Cerebellar cortex (tissue), 1 donor: ENCODE measurements around the gene ANO9.
"Not testable (repeated sequence)": the region's sequence is repeated elsewhere in the genome, so short reads cannot be mapped to it uniquely, and the experiment has no call there.

Experiments
- DNase-seq: peaks from one replicate; pipeline ENCODE4 v3.0.0-alpha.2; 2015; ENCODE audit warnings: low spot score

The ANO9 gene

GRCh38 chr11:451738-452137 lies 9.9 kb upstream of the ANO9 start:
- no peak for DNase-seq

GRCh38 chr11:450809-451451 lies 9.1 kb upstream of the ANO9 start:
- peak; percentile 54 for DNase-seq

- peak; percentile 96 for DNase-seq
These were observed 8.3 kb upstream of the ANO9 start, which contains the start of gene PTDSS2 for GRCh38 chr11:449889-450808. TSS of gene PTDSS2 (plus strand) at chr11:450279. CDS start at chr11:450456, 177 bp downstream.

- peak; percentile 88 for DNase-seq
These were observed 6.3 kb upstream of the ANO9 start for GRCh38 chr11:447923-448731.

- DNase-seq = no peak
These were observed 5.1 kb upstream of the ANO9 start for GRCh38 chr11:446891-447290.

- no peak for DNase-seq
These were observed 4.2 kb upstream of the ANO9 start for GRCh38 chr11:445765-446588.

- DNase-seq = no peak
These were observed 2.8 kb upstream of the ANO9 start for GRCh38 chr11:444396-445144.

- no peak for DNase-seq
These were observed 1.9 kb upstream of the ANO9 start for GRCh38 chr11:443542-444199.

GRCh38 chr11:442611-443081 lies 835 bp upstream of the ANO9 start:
- no peak for DNase-seq

- DNase-seq = no peak
These were observed 781 bp downstream of the ANO9 start for GRCh38 chr11:441043-441417.

- no peak for DNase-seq
These were observed 1.5 kb downstream of the ANO9 start for GRCh38 chr11:440065-441042.

- no peak for DNase-seq
These were observed 2.3 kb downstream of the ANO9 start for GRCh38 chr11:439315-440064.

GRCh38 chr11:438101-438844 lies 3.5 kb downstream of the ANO9 start:
- DNase-seq = no peak

- DNase-seq = no peak
These were observed 4.5 kb downstream of the ANO9 start for GRCh38 chr11:437228-437870.

GRCh38 chr11:434999-435740 lies 6.6 kb downstream of the ANO9 start:
- not testable (repeated sequence) for DNase-seq

GRCh38 chr11:434496-434895 lies 7.3 kb downstream of the ANO9 start:
- no peak for DNase-seq
